Muscle layer of duodenum (tissue), 2 donors: Measurements from ENCODE around the gene MORF4L1.
"Not testable (repeated sequence)": the region's sequence is repeated elsewhere in the genome, so short reads cannot be mapped to it uniquely, and the experiment has no call there.

Experiments
- H3K27ac ChIP-seq: one replicate; pipeline ENCODE4 v1.7.0; 2013; ENCODE audit warnings: mild to moderate bottlenecking, low read length
- H3K27me3 ChIP-seq: one replicate; pipeline ENCODE4 v1.7.0; 2013; ENCODE audit warnings: low read depth, mild to moderate bottlenecking, control low read depth, low read length
- H3K36me3 ChIP-seq, 2 donors: one replicate each; pipeline ENCODE4 v1.7.0; 2013; ENCODE audit warnings: low read length in 2 of 2, control low read depth in 1 of 2, mild to moderate bottlenecking in 1 of 2; ENCODE audit not compliant: insufficient read depth in 2 of 2, control insufficient read depth in 1 of 2
- H3K4me1 ChIP-seq, 2 donors: one replicate each; pipeline ENCODE4 v1.7.0; 2013; ENCODE audit warnings: low read length in 2 of 2, mild to moderate bottlenecking in 2 of 2, control low read depth in 1 of 2, moderate library complexity in 1 of 2; ENCODE audit not compliant: insufficient read depth in 2 of 2, control insufficient read depth in 1 of 2
- H3K4me3 ChIP-seq, 2 donors: one replicate each; pipeline ENCODE4 v1.7.0; 2013; ENCODE audit warnings: low read length in 2 of 2, low read depth in 1 of 2, mild to moderate bottlenecking in 1 of 2
- H3K9me3 ChIP-seq, 2 donors: one replicate each; pipeline ENCODE4 v1.7.0; 2013; ENCODE audit warnings: low read length in 2 of 2, control low read depth in 1 of 2, mild to moderate bottlenecking in 1 of 2; ENCODE audit not compliant: control insufficient read depth in 1 of 2
- donor health status: healthy.

The MORF4L1 gene

GRCh38 chr15:78865585-78865984 is 7.1 kb upstream of the MORF4L1 start:
- H3K4me1 ChIP-seq, H3K9me3 ChIP-seq: not testable (repeated sequence)

GRCh38 chr15:78866031-78866430 is 6.7 kb upstream of the MORF4L1 start:
- H3K9me3 ChIP-seq, H3K27me3 ChIP-seq, H3K4me1 ChIP-seq, H3K36me3 ChIP-seq, H3K4me3 ChIP-seq, H3K27ac ChIP-seq: not testable (repeated sequence)

More at GRCh38 chr15:78865585-78865984, 7.1 kb upstream of the MORF4L1 start:
- H3K27me3 ChIP-seq, H3K36me3 ChIP-seq, H3K4me3 ChIP-seq, H3K27ac ChIP-seq: not testable (repeated sequence)

GRCh38 chr15:78866803-78867202 is 5.9 kb upstream of the MORF4L1 start:
- H3K4me3 ChIP-seq = no peak overlapping the region
- H3K9me3 ChIP-seq = no peaks in the 10 kb centered on the region
- no peaks in the 10 kb centered on the region for H3K4me1 ChIP-seq
- no peaks in the 10 kb centered on the region for H3K36me3 ChIP-seq
- H3K27me3 ChIP-seq = no peaks in the 10 kb centered on the region
- no peak overlapping the region for H3K27ac ChIP-seq

GRCh38 chr15:78868366-78868765 is 4.3 kb upstream of the MORF4L1 start:
- no peaks in the 10 kb centered on the region for H3K9me3 ChIP-seq
- H3K27ac ChIP-seq = no peak overlapping the region
- H3K4me3 ChIP-seq = no peak overlapping the region
- peaks cover 0 to 6% of the 10 kb centered on the region in 2 donors for H3K36me3 ChIP-seq
- H3K27me3 ChIP-seq = no peaks in the 10 kb centered on the region
- peaks cover 0 to 4% of the 10 kb centered on the region in 2 donors for H3K4me1 ChIP-seq

- peak overlapping the region; percentile 75 for H3K27ac ChIP-seq
- H3K4me1 ChIP-seq = peaks cover 3 to 22% of the 10 kb centered on the region in 2 donors
- not testable (repeated sequence) for H3K9me3 ChIP-seq, H3K27me3 ChIP-seq
- H3K4me3 ChIP-seq = peak overlapping the region; percentile 76 to 95
- peaks cover 0 to 12% of the 10 kb centered on the region in 2 donors for H3K36me3 ChIP-seq
Observed at GRCh38 chr15:78871483-78872127, 1.1 kb upstream of the MORF4L1 start.

GRCh38 chr15:78872972-78873792 is 492 bp downstream of the MORF4L1 start:
- H3K27ac ChIP-seq = peak overlapping the region; percentile 99
- H3K9me3 ChIP-seq = no peaks in the 10 kb centered on the region
- H3K4me1 ChIP-seq = peaks cover 10 to 35% of the 10 kb centered on the region in 2 donors
- H3K4me3 ChIP-seq = peak overlapping the region; percentile 95 to 99
- H3K27me3 ChIP-seq = no peaks in the 10 kb centered on the region
- peaks cover 0 to 12% of the 10 kb centered on the region in 2 donors for H3K36me3 ChIP-seq

- Histone ChIP-seq H3K4me1 (peaks cover 10 to 44% of the 10 kb centered on the region in 2 donors), H3K4me3 (peak overlapping the region; percentile 95 to 99), H3K36me3 (peaks cover 0 to 12% of the 10 kb centered on the region in 2 donors)
Observed at GRCh38 chr15:78873793-78874765, 1.4 kb downstream of the MORF4L1 start.

GRCh38 chr15:78875107-78875914 is 2.6 kb downstream of the MORF4L1 start:
- Histone ChIP-seq H3K9me3 (no peaks in the 10 kb centered on the region), H3K27ac (peak overlapping the region; percentile 99), H3K4me1 (peaks cover 10 to 56% of the 10 kb centered on the region in 2 donors), H3K27me3 (no peaks in the 10 kb centered on the region), H3K4me3 (peak overlapping the region; percentile 43 to 95), H3K36me3 (peaks cover under 1 to 12% of the 10 kb centered on the region in 2 donors)

More at GRCh38 chr15:78873793-78874765, 1.4 kb downstream of the MORF4L1 start:
- H3K27me3 ChIP-seq = no peaks in the 10 kb centered on the region
- no peaks in the 10 kb centered on the region for H3K9me3 ChIP-seq
- peak overlapping the region; percentile 99 for H3K27ac ChIP-seq

- H3K27me3 ChIP-seq, H3K4me3 ChIP-seq, H3K27ac ChIP-seq, H3K9me3 ChIP-seq: not testable (repeated sequence)
- Histone ChIP-seq H3K4me1 (peaks cover 10 to 73% of the 10 kb centered on the region in 2 donors), H3K36me3 (peaks cover 14 to 23% of the 10 kb centered on the region in 2 donors)
Observed at GRCh38 chr15:78876954-78877353, 4.3 kb downstream of the MORF4L1 start.

GRCh38 chr15:78878356-78878755 is 5.7 kb downstream of the MORF4L1 start:
- Histone ChIP-seq H3K4me1 (peaks cover 10 to 74% of the 10 kb centered on the region in 2 donors), H3K9me3 (no peaks in the 10 kb centered on the region), H3K27me3 (no peaks in the 10 kb centered on the region), H3K36me3 (peaks cover 21 to 24% of the 10 kb centered on the region in 2 donors), H3K4me3 (no peak overlapping the region), H3K27ac (no peak overlapping the region)
